GM12892 (cell line): ENCODE results near the gene RAPGEF2.

Experiments
- POLR2A ChIP-seq: IDR thresholded peaks from 2 replicates; pipeline ENCODE4 v1.6.1; 2011; ENCODE audit warnings: low read depth, low read length, control low read depth
- POLR2AphosphoS5 ChIP-seq: IDR thresholded peaks from 2 replicates; pipeline ENCODE4 v1.6.1; 2011; ENCODE audit warnings: low read depth, low read length, control low read depth
- TAF1 ChIP-seq: IDR thresholded peaks from 2 replicates; pipeline ENCODE4 v1.6.1; 2011; ENCODE audit warnings: low read depth, mild to moderate bottlenecking, control low read depth, low read length, borderline replicate concordance

- TF ChIP-seq POLR2A (no peak), POLR2AphosphoS5 (no peak), TAF1 (no peak)
These were observed 267.4 kb downstream of the RAPGEF2 start for GRCh38 chr4:159370286-159370685.
